Measurements from ENCODE around the gene PROX2.
A peak's percentile ranks its signal among the peaks of the same experiment; 100 is the strongest.

Gene PROX2

GRCh38 chr14:74834692-74835392 lies 41.1 kb downstream of the PROX2 start:
- no peak overlapping the region for H3K9ac ChIP-seq (ENCODE audit: low read length)
- H3K4ac ChIP-seq (ENCODE audit: low read depth in 1 of 2, low read length in 2 of 2), result no peak overlapping the region
- peaks cover 9% of the 10 kb centered on the region for H3K79me1 ChIP-seq (replicated peaks; ENCODE audit: low read length, poor library complexity, severe bottlenecking)
- H2AFZ ChIP-seq (ENCODE audit: low read depth, low read length), result no peak overlapping the region
- no peaks in the 10 kb centered on the region for H3K27me3 ChIP-seq (ENCODE audit: control insufficient read depth in 1 of 2, insufficient read depth in 1 of 2, low read length in 2 of 2)
- H3K4me3 ChIP-seq (ENCODE audit: insufficient read depth in 1 of 2, low read depth in 1 of 2, low read length in 2 of 2), result no peak overlapping the region
- H3K9me3 ChIP-seq (ENCODE audit: control insufficient read depth, low read length), result no peaks in the 10 kb centered on the region
- no peak overlapping the region for H2BK12ac ChIP-seq (ENCODE audit: low read length in 2 of 2)
- peak overlapping the region; percentile 69 for H3K27ac ChIP-seq (ENCODE audit: low read length, poor library complexity, severe bottlenecking)
- H3K18ac ChIP-seq (ENCODE audit: low read depth in 1 of 2, low read length in 2 of 2), result no peak overlapping the region
- H3K23ac ChIP-seq (ENCODE audit: low read length in 2 of 2), result no peak overlapping the region
- H3K4me1 ChIP-seq (ENCODE audit: control insufficient read depth, insufficient read depth, low read depth, low read length), result peaks cover 6% of the 10 kb centered on the region
- H3K36me3 ChIP-seq (ENCODE audit: control insufficient read depth in 1 of 2, insufficient read depth in 2 of 2, low read depth in 1 of 2, low read length in 2 of 2), result peaks cover 3 to 34% of the 10 kb centered on the region in 2 experiments
- WGBS, result 82% methylated on average over 3 of the region's 5 CpGs
- no peak overlapping the region for H2AK5ac ChIP-seq (ENCODE audit: low read length, severe bottlenecking)
- DNase-seq, result peak; percentile 18
- no peak overlapping the region for H4K8ac ChIP-seq (ENCODE audit: low read length)
- no peak overlapping the region for H2BK15ac ChIP-seq (ENCODE audit: low read depth, poor library complexity, severe bottlenecking)
- no peak overlapping the region for H4K91ac ChIP-seq (ENCODE audit: low read length)
- H2BK5ac ChIP-seq (ENCODE audit: low read depth, low read length, poor library complexity, severe bottlenecking), result peak overlapping the region; percentile 46
- H3K4me2 ChIP-seq (ENCODE audit: low read length, poor library complexity, severe bottlenecking), result peak overlapping the region; percentile 9
- H2BK120ac ChIP-seq (ENCODE audit: low read depth, low read length), result no peak overlapping the region
- no peak overlapping the region for H3K14ac ChIP-seq (ENCODE audit: low read length in 2 of 2)

DNA sequence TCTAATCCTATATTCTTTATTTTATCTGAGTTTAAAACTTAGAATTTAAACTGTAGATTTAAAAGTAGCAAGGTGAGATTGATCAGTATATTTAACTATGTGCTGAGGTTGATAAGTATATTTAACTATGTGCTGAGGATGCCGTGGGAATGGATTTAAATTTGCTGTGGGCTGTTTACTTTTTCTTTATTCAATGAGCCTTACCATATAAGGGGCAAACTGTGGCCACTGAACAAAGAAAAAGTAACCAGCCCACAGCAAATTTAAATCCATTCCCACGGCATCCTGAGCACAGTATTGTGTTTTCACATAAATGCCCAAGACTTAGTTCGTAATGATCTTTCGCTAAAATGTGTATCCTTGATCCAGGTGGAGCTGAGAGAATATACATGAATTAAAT lies 43.1 kb downstream of the PROX2 start:
- Histone ChIP-seq H2BK12ac (ENCODE audit: low read length in 2 of 2) (no peak overlapping the region), H2BK120ac (ENCODE audit: low read depth, low read length) (no peak overlapping the region), H3K27ac (ENCODE audit: low read length, poor library complexity, severe bottlenecking) (no peak overlapping the region), H3K4me3 (ENCODE audit: insufficient read depth in 1 of 2, low read depth in 1 of 2, low read length in 2 of 2) (no peak overlapping the region), H3K79me1 (replicated peaks; ENCODE audit: low read length, poor library complexity, severe bottlenecking) (peaks cover 15% of the 10 kb centered on the region), H3K4ac (ENCODE audit: low read depth in 1 of 2, low read length in 2 of 2) (no peak overlapping the region), H3K4me2 (ENCODE audit: low read length, poor library complexity, severe bottlenecking) (no peak overlapping the region), H3K9ac (ENCODE audit: low read length) (no peak overlapping the region), H4K91ac (ENCODE audit: low read length) (no peak overlapping the region), H3K27me3 (ENCODE audit: control insufficient read depth in 1 of 2, insufficient read depth in 1 of 2, low read length in 2 of 2) (no peaks in the 10 kb centered on the region), H3K23ac (ENCODE audit: low read length in 2 of 2) (no peak overlapping the region), H3K9me3 (ENCODE audit: control insufficient read depth, low read length) (no peaks in the 10 kb centered on the region), H2AK5ac (ENCODE audit: low read length, severe bottlenecking) (no peak overlapping the region), H3K14ac (ENCODE audit: low read length in 2 of 2) (no peak overlapping the region), H2BK15ac (ENCODE audit: low read depth, poor library complexity, severe bottlenecking) (no peak overlapping the region), H3K18ac (ENCODE audit: low read depth in 1 of 2, low read length in 2 of 2) (no peak overlapping the region), H4K8ac (ENCODE audit: low read length) (no peak overlapping the region), H2BK5ac (ENCODE audit: low read depth, low read length, poor library complexity, severe bottlenecking) (no peak overlapping the region), H3K36me3 (ENCODE audit: control insufficient read depth in 1 of 2, insufficient read depth in 2 of 2, low read depth in 1 of 2, low read length in 2 of 2) (peaks cover 6 to 47% of the 10 kb centered on the region in 2 experiments), H2AFZ (ENCODE audit: low read depth, low read length) (no peak overlapping the region), H3K4me1 (ENCODE audit: control insufficient read depth, insufficient read depth, low read depth, low read length) (peaks cover 6% of the 10 kb centered on the region)
- DNase-seq, result no peak
- whole genome bisulfite sequencing, result 100% methylated on average over 2 of the region's 4 CpGs

DNA sequence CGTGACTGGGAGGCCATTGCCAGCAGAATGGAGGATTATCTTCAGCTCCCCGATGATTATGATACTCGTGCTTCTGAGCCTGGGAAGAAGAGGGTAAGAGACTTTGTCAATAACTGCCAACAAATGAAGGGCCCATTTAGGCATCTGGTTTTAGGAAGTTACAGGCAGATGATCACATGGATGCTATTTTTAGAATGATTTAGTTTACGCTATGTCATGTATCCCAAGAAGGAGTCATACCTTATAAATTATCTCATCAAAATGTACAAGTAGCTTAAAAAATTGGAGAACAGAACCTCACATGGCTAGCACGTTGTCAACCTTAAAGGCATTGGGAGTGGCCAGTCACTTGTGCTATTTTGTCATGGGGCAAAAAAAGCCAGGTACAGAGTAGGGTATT lies 46.7 kb downstream of the PROX2 start:
- no peak for DNase-seq

DNA sequence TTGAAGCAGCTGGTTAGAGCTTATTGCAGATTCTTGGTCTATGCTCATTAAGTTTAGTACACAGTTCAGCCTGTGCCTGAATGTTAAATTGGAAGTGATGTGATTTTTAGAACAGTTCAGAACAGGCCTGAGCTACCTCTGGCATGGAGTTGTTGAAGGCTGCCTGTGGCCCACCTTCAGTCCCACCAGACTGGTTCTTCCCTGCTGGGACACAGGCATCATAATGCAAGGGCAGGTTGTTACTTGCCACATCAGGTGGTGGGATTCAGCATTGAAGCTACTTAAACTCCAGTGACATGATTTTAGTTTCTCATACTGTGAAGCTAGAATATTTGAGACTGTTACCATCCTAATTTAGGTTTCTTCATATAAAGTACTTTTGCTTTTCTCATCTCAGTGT lies 49.4 kb downstream of the PROX2 start:
- Histone ChIP-seq H4K91ac (ENCODE audit: low read length) (no peak overlapping the region), H2AFZ (ENCODE audit: low read depth, low read length) (no peak overlapping the region), H3K23ac (ENCODE audit: low read length in 2 of 2) (no peak overlapping the region), H2AK5ac (ENCODE audit: low read length, severe bottlenecking) (no peak overlapping the region), H3K4me1 (ENCODE audit: control insufficient read depth, insufficient read depth, low read depth, low read length) (no peaks in the 10 kb centered on the region), H3K27me3 (ENCODE audit: control insufficient read depth in 1 of 2, insufficient read depth in 1 of 2, low read length in 2 of 2) (no peaks in the 10 kb centered on the region), H2BK15ac (ENCODE audit: low read depth, poor library complexity, severe bottlenecking) (no peak overlapping the region), H3K4me3 (ENCODE audit: insufficient read depth in 1 of 2, low read depth in 1 of 2, low read length in 2 of 2) (no peak overlapping the region), H3K4me2 (ENCODE audit: low read length, poor library complexity, severe bottlenecking) (no peak overlapping the region), H3K14ac (ENCODE audit: low read length in 2 of 2) (no peak overlapping the region), H3K18ac (ENCODE audit: low read depth in 1 of 2, low read length in 2 of 2) (no peak overlapping the region), H3K27ac (ENCODE audit: low read length, poor library complexity, severe bottlenecking) (no peak overlapping the region), H4K8ac (ENCODE audit: low read length) (no peak overlapping the region), H3K36me3 (ENCODE audit: control insufficient read depth in 1 of 2, insufficient read depth in 2 of 2, low read depth in 1 of 2, low read length in 2 of 2) (peaks cover 6 to 62% of the 10 kb centered on the region in 2 experiments), H3K4ac (ENCODE audit: low read depth in 1 of 2, low read length in 2 of 2) (no peak overlapping the region), H2BK5ac (ENCODE audit: low read depth, low read length, poor library complexity, severe bottlenecking) (no peak overlapping the region), H3K9ac (ENCODE audit: low read length) (no peak overlapping the region), H2BK12ac (ENCODE audit: low read length in 2 of 2) (no peak overlapping the region), H2BK120ac (ENCODE audit: low read depth, low read length) (no peak overlapping the region), H3K79me1 (replicated peaks; ENCODE audit: low read length, poor library complexity, severe bottlenecking) (peaks cover 19% of the 10 kb centered on the region), H3K9me3 (ENCODE audit: control insufficient read depth, low read length) (no peaks in the 10 kb centered on the region)
- DNase-seq, result no peak

More for the DNA sequence above, 46.7 kb downstream of the PROX2 start:
- Histone ChIP-seq H2BK12ac (ENCODE audit: low read length in 2 of 2) (no peak overlapping the region), H3K18ac (ENCODE audit: low read depth in 1 of 2, low read length in 2 of 2) (no peak overlapping the region), H3K23ac (ENCODE audit: low read length in 2 of 2) (no peak overlapping the region), H4K8ac (ENCODE audit: low read length) (no peak overlapping the region), H3K36me3 (ENCODE audit: control insufficient read depth in 1 of 2, insufficient read depth in 2 of 2, low read depth in 1 of 2, low read length in 2 of 2) (peaks cover 6 to 46% of the 10 kb centered on the region in 2 experiments), H3K27me3 (ENCODE audit: control insufficient read depth in 1 of 2, insufficient read depth in 1 of 2, low read length in 2 of 2) (no peaks in the 10 kb centered on the region), H3K9me3 (ENCODE audit: control insufficient read depth, low read length) (no peaks in the 10 kb centered on the region), H2AFZ (ENCODE audit: low read depth, low read length) (no peak overlapping the region), H3K14ac (ENCODE audit: low read length in 2 of 2) (no peak overlapping the region), H3K79me1 (replicated peaks; ENCODE audit: low read length, poor library complexity, severe bottlenecking) (peaks cover 19% of the 10 kb centered on the region), H3K4me2 (ENCODE audit: low read length, poor library complexity, severe bottlenecking) (no peak overlapping the region), H3K4me1 (ENCODE audit: control insufficient read depth, insufficient read depth, low read depth, low read length) (peaks cover 4% of the 10 kb centered on the region), H3K27ac (ENCODE audit: low read length, poor library complexity, severe bottlenecking) (no peak overlapping the region), H3K4ac (ENCODE audit: low read depth in 1 of 2, low read length in 2 of 2) (no peak overlapping the region), H2AK5ac (ENCODE audit: low read length, severe bottlenecking) (no peak overlapping the region), H2BK15ac (ENCODE audit: low read depth, poor library complexity, severe bottlenecking) (no peak overlapping the region), H2BK5ac (ENCODE audit: low read depth, low read length, poor library complexity, severe bottlenecking) (no peak overlapping the region), H4K91ac (ENCODE audit: low read length) (no peak overlapping the region), H3K4me3 (ENCODE audit: insufficient read depth in 1 of 2, low read depth in 1 of 2, low read length in 2 of 2) (no peak overlapping the region), H3K9ac (ENCODE audit: low read length) (no peak overlapping the region), H2BK120ac (ENCODE audit: low read depth, low read length) (no peak overlapping the region)
- 97% methylated on average over 4 of the region's 5 CpGs for WGBS
